HG03575 (cell line): ENCODE data around the gene OSBPL2.

ENCODE experiments used
- ATAC-seq: cut with Tn5 transposase; IDR thresholded peaks from one replicate; pipeline ENCODE4 v1.9.1; 2021; ENCODE audit not compliant: unreplicated experiment, insufficient number of reproducible peaks, low FRiP score; ENCODE audit errors: extremely low read depth

The OSBPL2 gene

DNA sequence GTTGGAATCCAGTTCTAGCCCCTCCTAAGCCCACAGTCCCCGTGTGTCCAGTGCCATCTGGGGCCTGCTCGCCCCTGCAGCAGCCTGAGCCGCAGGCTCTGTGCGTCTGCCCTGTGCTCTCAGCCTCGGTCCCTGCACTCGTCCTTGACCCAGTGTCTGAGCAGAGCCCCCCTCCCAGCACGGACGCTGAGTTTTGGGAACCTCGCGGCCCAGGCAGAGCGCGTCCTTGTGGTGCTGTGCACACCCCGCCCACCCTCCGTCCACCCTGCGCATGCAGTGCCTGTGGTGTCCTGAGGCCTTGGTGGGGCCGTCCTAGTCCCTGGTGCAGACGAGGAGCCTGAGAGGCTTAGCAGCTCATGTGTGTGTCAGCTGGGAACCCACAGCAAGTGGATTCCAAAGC is 31.6 kb downstream of the OSBPL2 start:
- no peak for ATAC-seq

GRCh38 chr20:62272200-62272599 is 33.9 kb downstream of the OSBPL2 start:
- no peak for ATAC-seq

- no peak for ATAC-seq
Measured at GRCh38 chr20:62273416-62273815, 35.1 kb downstream of the OSBPL2 start.

DNA sequence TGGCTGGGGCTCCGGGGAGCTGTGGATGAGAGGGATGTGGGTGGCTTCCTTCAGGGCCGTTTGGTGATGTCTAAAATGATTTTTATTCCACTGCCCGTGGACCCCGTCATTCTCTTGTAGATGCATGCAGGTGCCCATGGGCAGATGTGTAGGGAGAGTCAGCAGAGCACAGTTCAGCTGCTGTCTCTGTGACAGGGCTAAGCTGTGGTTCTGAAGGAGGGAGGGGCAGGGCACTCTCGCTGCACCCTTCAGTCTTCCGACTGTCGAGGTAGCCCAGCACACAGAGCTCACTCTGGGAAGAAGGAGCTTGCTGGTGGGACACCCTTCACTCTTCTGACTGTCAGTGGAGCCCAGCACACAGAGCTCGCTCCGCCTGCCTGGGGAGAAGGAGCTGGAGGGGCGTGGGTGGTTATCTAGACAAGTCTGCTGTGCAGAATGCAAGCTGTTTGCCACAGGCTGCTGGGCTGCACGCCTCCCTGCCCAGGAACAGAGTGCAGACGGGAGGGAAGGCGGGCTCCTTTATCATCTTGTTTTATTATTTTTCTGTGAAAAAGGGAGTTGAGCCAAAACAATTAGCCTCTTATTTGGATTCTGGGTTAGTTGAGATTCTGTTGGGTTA is 36.1 kb downstream of the OSBPL2 start:
- ATAC-seq, result no peak

- no peak for ATAC-seq
Measured at GRCh38 chr20:62275219-62275618, 36.9 kb downstream of the OSBPL2 start.

DNA sequence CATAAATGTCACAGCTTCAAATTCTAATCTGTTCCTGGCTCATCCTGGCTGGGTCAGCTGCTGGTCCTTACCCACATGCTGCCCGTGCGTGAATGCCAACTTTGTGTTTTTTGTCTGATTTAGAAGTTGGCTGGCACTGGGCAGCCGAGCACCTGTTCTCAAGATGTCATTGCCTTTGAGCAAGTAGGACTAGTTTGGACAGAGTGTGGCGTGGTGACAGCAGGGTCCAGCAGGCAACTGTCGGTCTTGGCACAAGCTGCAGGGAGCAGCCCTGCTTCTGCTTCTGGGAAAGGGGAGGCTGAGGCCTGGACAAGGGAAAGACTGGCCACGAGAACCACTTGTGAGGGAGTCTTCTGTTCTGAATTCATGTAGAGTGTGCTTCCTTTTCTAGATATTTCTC is 38.1 kb downstream of the OSBPL2 start:
- ATAC-seq, result no peak

DNA sequence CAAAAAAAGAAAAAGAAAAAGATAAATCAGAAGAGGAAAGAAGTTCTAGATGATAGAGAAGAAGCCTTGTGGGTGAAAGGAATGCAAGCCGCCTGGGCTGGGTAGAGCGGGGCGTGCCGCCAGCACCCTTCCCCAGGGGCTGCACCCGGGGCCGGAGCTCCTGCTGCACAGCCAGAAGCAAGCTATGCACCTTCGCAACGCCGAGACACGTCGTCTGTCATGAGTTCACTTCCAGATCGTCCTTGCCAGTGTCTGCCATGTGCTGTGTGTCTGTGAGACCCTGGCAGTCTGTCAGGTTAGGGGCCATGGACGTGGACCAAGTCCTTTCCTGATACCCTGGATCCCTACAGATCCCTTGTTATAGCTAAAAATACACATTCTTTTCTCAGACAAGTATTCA is 38.9 kb downstream of the OSBPL2 start:
- no peak for ATAC-seq

GRCh38 chr20:62280303-62280702 is 42.0 kb downstream of the OSBPL2 start:
- ATAC-seq, result no peak

GRCh38 chr20:62281161-62281933 is 43.0 kb downstream of the OSBPL2 start:
- no peak for ATAC-seq

DNA sequence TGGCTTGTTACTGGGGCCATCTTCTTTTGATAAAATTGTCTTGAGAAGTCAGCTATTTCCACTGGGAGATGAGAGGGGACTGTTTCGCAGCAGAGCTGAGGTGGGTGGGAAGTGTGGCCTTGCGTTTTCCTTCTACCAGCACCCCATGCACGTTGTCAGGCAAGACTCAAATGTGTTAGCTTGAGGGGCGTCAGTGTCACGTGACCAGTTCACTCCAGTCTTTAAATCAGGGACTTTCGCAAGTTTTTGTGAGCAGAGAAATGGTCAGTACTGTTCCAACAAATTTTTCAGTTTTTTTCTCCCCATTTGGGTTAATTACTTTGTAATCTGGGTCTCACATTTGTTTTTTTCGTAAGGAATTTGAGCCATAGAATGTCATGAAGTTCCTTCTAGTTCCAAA is 43.8 kb downstream of the OSBPL2 start:
- no peak for ATAC-seq

GRCh38 chr20:62282877-62283503 is 44.7 kb downstream of the OSBPL2 start:
- ATAC-seq, result no peak

GRCh38 chr20:62284448-62284847 is 46.1 kb downstream of the OSBPL2 start:
- no peak for ATAC-seq

GRCh38 chr20:62285151-62285550 is 46.8 kb downstream of the OSBPL2 start:
- no peak for ATAC-seq

DNA sequence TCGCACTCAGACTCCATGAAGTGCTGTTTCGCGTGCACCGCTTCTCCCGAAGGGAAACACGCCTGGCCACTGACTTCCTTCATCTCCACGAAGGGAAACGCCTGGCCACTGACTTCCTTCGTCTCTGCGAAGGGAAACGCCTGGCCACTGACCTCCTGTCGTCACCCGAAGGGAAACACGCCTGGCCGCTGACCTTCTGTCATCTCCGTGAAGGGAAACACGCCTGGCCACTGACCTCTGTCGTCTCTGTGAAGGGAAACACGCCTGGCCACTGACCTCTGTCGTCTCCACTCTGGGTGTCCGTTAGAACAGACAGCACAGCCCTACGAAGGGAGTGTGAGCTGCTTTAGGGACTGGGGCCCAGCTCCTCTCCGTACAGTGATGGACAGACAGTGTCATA is 47.4 kb downstream of the OSBPL2 start:
- no peak for ATAC-seq

DNA sequence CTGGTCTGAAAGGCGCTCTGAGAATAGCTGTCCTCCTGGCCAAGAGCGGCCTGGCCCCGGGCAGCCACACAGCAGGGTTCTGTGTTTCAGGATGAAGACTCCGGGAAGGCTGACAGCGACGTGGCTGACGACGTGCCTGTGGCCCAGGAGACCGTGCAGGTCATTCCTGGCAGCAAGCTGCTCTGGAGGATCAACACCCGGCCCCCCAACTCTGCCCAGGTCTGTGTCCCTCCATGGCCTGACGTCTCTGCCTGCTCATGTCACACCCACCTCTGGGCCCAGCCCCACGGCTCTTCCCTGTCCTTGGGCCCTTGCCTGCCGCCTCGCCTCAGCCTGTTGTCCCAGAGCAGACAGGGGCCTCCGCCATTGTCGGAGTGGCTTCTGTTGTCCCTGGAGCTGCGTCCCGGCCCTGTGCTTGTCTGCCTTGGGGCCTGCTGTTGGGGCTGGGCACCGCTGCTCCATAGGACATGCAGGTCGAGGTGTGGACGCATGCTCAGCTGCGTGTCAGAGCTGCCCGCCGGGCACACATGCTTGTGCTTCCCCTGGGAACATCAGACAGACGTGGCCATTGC is 48.3 kb downstream of the OSBPL2 start:
- no peak for ATAC-seq

DNA sequence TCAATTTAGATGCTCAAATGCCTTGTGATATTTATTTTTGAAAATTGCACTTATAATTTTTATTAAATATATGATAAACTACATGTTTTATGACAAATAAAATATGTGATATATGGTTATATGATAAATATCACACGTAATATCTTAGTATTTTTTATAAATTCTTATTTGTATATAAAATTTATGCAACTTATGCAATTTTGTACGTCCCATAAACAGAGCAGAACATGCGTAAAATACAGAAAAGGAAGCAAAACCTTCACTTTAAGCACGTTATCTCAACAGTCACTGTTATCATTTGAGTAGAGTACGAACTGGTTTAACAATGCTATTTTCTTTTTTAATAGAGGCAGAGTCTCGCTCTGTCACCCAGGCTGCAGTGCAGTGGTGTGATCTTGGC is 48.8 kb downstream of the OSBPL2 start:
- no peak for ATAC-seq

DNA sequence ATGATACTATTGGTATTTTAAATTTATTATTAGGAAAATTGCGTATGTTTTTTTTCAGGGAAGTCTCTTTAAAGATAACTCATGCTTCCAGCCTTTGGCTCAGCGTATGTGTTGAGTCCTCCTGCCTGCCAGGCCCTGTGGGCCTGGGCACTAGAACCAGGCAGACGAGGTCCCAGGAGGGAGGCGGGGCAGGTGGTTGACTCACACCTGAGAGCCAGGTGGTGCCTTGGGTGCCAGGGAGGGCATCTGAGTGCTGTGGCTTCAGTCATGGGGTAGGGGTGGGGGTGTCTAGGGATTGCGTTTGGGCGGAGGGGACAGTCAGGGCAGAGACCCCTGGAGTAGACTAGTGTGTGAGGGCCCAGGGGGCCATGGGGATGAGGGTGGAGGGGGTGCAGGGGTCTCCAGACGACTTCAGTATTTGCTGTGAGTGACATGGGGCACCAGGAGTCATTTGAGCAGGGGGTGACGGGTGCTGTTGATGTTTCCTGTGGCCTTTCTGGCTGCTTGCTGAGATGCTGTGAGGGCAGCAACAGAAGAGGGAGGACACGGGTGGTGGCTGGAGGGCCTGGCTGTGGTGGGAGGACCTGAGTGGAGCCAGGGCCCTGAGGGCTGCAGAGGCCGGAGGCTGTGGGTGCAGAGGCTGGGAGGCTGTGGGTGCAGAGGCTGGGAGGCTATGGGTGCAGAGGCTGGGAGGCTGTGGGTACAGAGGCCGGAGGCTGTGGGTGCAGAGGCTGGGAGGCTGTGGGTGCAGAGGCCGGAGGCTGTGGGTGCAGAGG is 49.6 kb downstream of the OSBPL2 start:
- no peak for ATAC-seq

DNA sequence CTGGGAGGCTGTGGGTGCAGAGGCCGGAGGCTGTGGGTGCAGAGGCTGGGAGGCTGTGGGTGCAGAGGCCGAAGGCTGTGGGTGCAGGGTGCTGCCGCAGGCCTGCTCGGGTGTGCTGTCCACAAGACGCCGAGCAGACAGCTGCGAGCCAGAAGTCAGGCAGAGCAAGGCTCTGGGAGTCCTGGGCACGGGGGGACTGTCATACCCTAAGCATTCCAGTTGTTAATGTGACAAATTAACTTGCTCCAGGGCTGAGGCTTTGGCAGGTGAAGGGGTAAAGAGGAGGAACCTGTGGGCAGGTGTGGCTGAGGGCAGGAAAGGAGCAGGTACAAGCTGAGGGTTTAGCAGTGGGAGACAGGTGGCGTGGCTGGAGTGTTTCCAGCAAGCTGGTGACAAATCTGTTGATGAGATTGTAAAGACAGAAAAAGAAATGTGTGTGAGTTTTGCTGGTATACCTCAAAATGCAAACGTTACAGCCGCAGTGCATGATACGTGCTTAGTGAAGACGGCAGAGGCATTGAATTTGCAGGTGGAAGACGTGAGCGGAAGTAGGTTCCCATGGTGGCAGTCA is 50.3 kb downstream of the OSBPL2 start:
- ATAC-seq, result no peak

DNA sequence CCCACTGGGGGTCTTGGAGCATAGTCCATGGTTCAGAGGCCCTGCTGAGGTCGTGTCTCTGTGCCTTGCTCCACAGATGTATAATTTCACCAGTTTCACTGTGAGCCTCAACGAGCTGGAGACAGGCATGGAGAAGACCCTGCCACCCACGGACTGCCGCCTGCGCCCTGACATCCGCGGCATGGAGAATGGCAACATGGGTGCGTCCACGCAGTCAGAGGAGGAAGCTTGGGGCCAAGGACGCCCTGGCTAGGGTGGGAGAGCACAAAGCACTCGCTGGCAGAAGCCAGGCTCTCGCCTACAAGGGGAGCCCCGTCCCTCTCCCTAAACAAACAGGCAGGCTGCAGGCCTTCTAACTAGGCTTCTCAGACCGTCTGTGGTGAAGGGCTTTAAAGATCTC is 50.8 kb downstream of the OSBPL2 start:
- no peak for ATAC-seq
